ENCODE data around the gene CCDC60. TPM values are rescaled to one million over a fixed set of nuclear protein-coding genes. Genes with fewer than 3 reads are reported as not detected.

The CCDC60 gene
- polyA plus RNA-seq, 3 donors = not detected

- no CpG with 5 or more reads among the region's 2 CpGs for WGBS (ENCODE audit: insufficient coverage)
- H3K9ac ChIP-seq (ENCODE audit: insufficient read depth, low read length, poor library complexity, severe bottlenecking) = no peak overlapping the region
- Mint-ChIP-seq H3K27ac (no peak overlapping the region), H3K4me1 (no peaks in the 10 kb centered on the region), H3K9me3 (peaks cover 0 to 2% (median 0%) of the 10 kb centered on the region in 7 donors), H3K27me3 (ENCODE audit: low read depth in 3 of 3) (peaks cover 0 to 3% (median 0%) of the 10 kb centered on the region in 3 donors), H3K36me3 (no peaks in the 10 kb centered on the region), H3K4me3 (no peak overlapping the region)
- H3K79me2 ChIP-seq (ENCODE audit: insufficient read depth, low read length) = no peaks in the 10 kb centered on the region
- TF ChIP-seq CTCF (IDR thresholded peaks at IDR 0.05) = no peak
- H3K36me3 ChIP-seq (replicated peaks in 1 of 2; ENCODE audit: control insufficient read depth in 1 of 2, insufficient read depth in 2 of 2, low read length in 2 of 2) = no peaks in the 10 kb centered on the region
- H3K4me2 ChIP-seq (replicated peaks; ENCODE audit: extremely low read depth, low read length, poor library complexity, severe bottlenecking) = no peak overlapping the region
- intact Hi-C loops (cut with micrococcal nuclease) = no loop called here
- no peak overlapping the region for H3K27ac ChIP-seq (ENCODE audit: low read depth in 1 of 2, low read length in 2 of 2)
- H3K9me3 ChIP-seq (replicated peaks in 1 of 2; ENCODE audit: control insufficient read depth in 1 of 2, insufficient read depth in 1 of 2, low read length in 2 of 2) = no peaks in the 10 kb centered on the region
- H3K4me1 ChIP-seq (ENCODE audit: control insufficient read depth in 1 of 2, insufficient read depth in 2 of 2, low read length in 2 of 2) = no peaks in the 10 kb centered on the region
- H4K20me1 ChIP-seq (ENCODE audit: insufficient read depth, low read length) = no peaks in the 10 kb centered on the region
- no peak for DNase-seq
- H3K27me3 ChIP-seq (ENCODE audit: control insufficient read depth in 2 of 2, insufficient read depth in 2 of 2, low read length in 2 of 2) = no peaks in the 10 kb centered on the region
- H3K4me3 ChIP-seq (replicated peaks in 1 of 3; ENCODE audit: low read depth in 2 of 3, low read length in 3 of 3) = no peak overlapping the region
- no peak overlapping the region for H2AFZ ChIP-seq (ENCODE audit: insufficient read depth, low read depth, low read length, poor library complexity, severe bottlenecking)
Measured at GRCh38 chr12:119296535-119296934, 38.0 kb upstream of the CCDC60 start.

GRCh38 chr12:119299130-119299529 is 35.4 kb upstream of the CCDC60 start:
- Histone ChIP-seq H3K27me3 (ENCODE audit: control insufficient read depth in 2 of 2, insufficient read depth in 2 of 2, low read length in 2 of 2) (no peaks in the 10 kb centered on the region), H3K79me2 (ENCODE audit: insufficient read depth, low read length) (no peaks in the 10 kb centered on the region), H3K4me2 (replicated peaks; ENCODE audit: extremely low read depth, low read length, poor library complexity, severe bottlenecking) (no peak overlapping the region), H3K27ac (ENCODE audit: low read depth in 1 of 2, low read length in 2 of 2) (no peak overlapping the region), H2AFZ (ENCODE audit: insufficient read depth, low read depth, low read length, poor library complexity, severe bottlenecking) (no peak overlapping the region), H3K4me1 (ENCODE audit: control insufficient read depth in 1 of 2, insufficient read depth in 2 of 2, low read length in 2 of 2) (no peaks in the 10 kb centered on the region), H3K9ac (ENCODE audit: insufficient read depth, low read length, poor library complexity, severe bottlenecking) (no peak overlapping the region), H3K36me3 (replicated peaks in 1 of 2; ENCODE audit: control insufficient read depth in 1 of 2, insufficient read depth in 2 of 2, low read length in 2 of 2) (no peaks in the 10 kb centered on the region), H3K9me3 (replicated peaks in 1 of 2; ENCODE audit: control insufficient read depth in 1 of 2, insufficient read depth in 1 of 2, low read length in 2 of 2) (no peaks in the 10 kb centered on the region), H3K4me3 (replicated peaks in 1 of 3; ENCODE audit: low read depth in 2 of 3, low read length in 3 of 3) (no peak overlapping the region), H4K20me1 (ENCODE audit: insufficient read depth, low read length) (no peaks in the 10 kb centered on the region)
- Mint-ChIP-seq H3K4me3 (no peak overlapping the region), H3K27me3 (ENCODE audit: low read depth in 3 of 3) (peaks cover 0 to 3% (median 3%) of the 10 kb centered on the region in 3 donors), H3K27ac (no peak overlapping the region), H3K9me3 (peaks cover 0 to 6% (median 1%) of the 10 kb centered on the region in 7 donors), H3K36me3 (no peaks in the 10 kb centered on the region), H3K4me1 (no peaks in the 10 kb centered on the region)
- DNase-seq = no peak
- no peak for TF ChIP-seq CTCF (IDR thresholded peaks at IDR 0.05)
- intact Hi-C loops (cut with micrococcal nuclease) = no loop called here

Data from CD14-positive monocyte (primary cell).